Measurements from ENCODE around the gene TGM5.
A peak's percentile ranks its signal among the peaks of the same experiment; 100 is the strongest.

The TGM5 gene

GRCh38 chr15:43186003-43186353, 80.8 kb downstream of the TGM5 start:
- no peak for DNase-seq

- DNase-seq = peak; percentile 73
Measured at GRCh38 chr15:43185157-43186002, 81.3 kb downstream of the TGM5 start, which contains the start of gene CCNDBP1. TSS of gene CCNDBP1 (plus strand) at chr15:43185403. CDS start at chr15:43185499, 96 bp downstream.

DNA sequence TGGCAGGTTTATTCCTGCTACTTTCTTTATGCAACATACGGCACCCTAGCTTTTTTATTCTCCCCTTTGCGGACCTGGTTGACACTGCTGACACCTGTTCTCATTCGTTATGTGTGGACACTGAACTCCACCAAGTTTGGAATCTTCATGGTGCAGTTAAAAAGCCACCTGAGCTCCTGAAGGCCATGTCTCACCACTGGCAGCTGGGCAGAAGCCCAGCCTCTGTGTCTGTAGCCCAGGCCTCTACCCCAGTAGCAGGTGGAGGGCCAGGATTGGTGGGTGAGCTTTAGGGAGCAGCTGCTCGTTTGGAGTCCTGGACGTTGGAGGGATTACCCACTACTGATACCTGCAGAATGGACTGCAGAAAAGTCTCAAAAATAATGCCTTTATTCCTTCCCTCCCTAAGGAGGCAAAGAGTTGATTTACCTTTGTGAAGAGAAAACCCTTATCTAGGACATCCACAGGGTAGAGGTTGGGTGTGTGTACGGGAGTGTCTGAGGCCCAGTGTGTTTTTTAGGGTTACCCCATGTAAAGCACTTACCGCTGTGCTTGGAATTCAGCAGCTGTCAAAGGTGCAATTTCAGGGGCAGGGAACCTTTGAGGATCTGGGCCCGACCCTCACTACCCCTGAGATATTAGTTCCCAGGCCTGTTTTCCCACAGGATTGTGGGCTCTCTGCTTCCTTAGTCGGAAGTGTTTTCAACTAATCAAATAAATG, 82.2 kb downstream of the TGM5 start:
- no peak for DNase-seq

DNA sequence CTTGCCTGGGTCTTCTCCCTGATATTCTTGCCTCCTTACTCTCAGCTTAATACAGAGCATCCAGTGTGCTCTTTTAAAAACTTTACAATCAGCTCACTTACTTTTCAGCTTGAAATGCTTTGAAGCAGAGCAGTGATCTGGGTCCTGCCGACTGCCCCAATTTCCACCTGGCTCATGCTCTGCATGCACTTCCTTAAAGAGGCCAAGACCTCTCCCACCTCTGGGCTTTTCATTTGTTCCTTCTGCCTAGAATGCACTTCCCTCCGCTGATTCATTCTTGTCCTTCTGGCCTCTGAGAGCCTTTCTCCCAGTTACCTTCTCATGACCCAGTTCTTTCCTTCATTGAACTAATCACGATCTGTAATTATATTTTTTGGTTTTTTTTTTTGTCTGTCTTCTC, 83.5 kb downstream of the TGM5 start:
- DNase-seq = no peak

Measured in effector CD4-positive, alpha-beta T cell (primary cell).